Kidney (tissue), 14 donors: ENCODE results near the gene UVSSA. TPM values are rescaled to one million over a fixed set of nuclear protein-coding genes. Genes with fewer than 3 reads are reported as not detected.

Experiments
- DNase-seq, 5 donors: peaks; one replicate each; pipeline ENCODE4 v3.0.0-alpha.2; 2013 to 2020
- FAIRE-seq: peaks from 2 replicates; lab custom pipeline; 2012; peaks lifted over from hg19 to GRCh38; lab: Jason Lieb, UNC
- H3K27ac ChIP-seq, 2 donors: one replicate each; pipeline ENCODE4 v1.7.0; 2013; ENCODE audit warnings: low read depth in 2 of 2, low read length in 2 of 2, inconsistent platforms in 1 of 2
- H3K27me3 ChIP-seq: one replicate; pipeline ENCODE4 v1.7.1; 2013; ENCODE audit warnings: low read length, inconsistent platforms; ENCODE audit not compliant: control insufficient read depth, insufficient read depth
- H3K36me3 ChIP-seq, 3 donors: one replicate each; pipeline versions ENCODE4 v1.7.0 to v1.7.1; 2013; ENCODE audit warnings: low read length in 3 of 3, control low read depth in 1 of 3, inconsistent platforms in 1 of 3; ENCODE audit not compliant: insufficient read depth in 3 of 3, control insufficient read depth in 2 of 3
- H3K4me1 ChIP-seq, 3 donors: one replicate each; pipeline versions ENCODE4 v1.7.0 to v1.7.1; 2013; ENCODE audit warnings: low read length in 3 of 3, inconsistent platforms in 1 of 3, low read depth in 1 of 3; ENCODE audit not compliant: control insufficient read depth in 2 of 3, insufficient read depth in 2 of 3
- H3K4me3 ChIP-seq, 3 donors: one replicate each; pipeline versions ENCODE4 v1.7.0 to v1.8.1; 2013; ENCODE audit warnings: low read length in 3 of 3, control low read depth in 1 of 3, inconsistent platforms in 1 of 3
- H3K9ac ChIP-seq, 3 donors: one replicate each; pipeline versions ENCODE4 v1.7.0 to v1.7.1; 2013; ENCODE audit warnings: low read length in 3 of 3, control low read depth in 1 of 3, inconsistent platforms in 1 of 3
- H3K9me3 ChIP-seq, 3 donors: one replicate each; pipeline versions ENCODE4 v1.7.0 to v1.7.1; 2013; ENCODE audit warnings: low read length in 3 of 3, control low read depth in 1 of 3, inconsistent platforms in 1 of 3; ENCODE audit not compliant: control insufficient read depth in 2 of 3, insufficient read depth in 1 of 3
- intact Hi-C: fragments of 100-400 bp; cut with DNase I; formaldehyde crosslinking; loops from one replicate; pipeline ENCODE4 v1.11.1; 2022
- polyA plus RNA-seq: library from polyadenylated mRNA; stranded (reverse); fragments of 350-450 nt; fragmentation: Illumina TruSeq; extraction: RNeasy Lipid Tissue Mini Kit (QIAGEN cat#74804); gene quantifications from one replicate; pipeline ENCODE4 v1.2.3, GENCODE V29; 2014; ENCODE audit warnings: low read depth, low replicate concordance; ENCODE audit not compliant: insufficient read depth
- total RNA-seq: library from RNA; stranded (reverse); fragmentation: NEBNext Ultra II Directional; extraction: Animal tissue kit (Norgen Biotek cat#: 25700); gene quantifications from one replicate; pipeline ENCODE4 v1.2.1, GENCODE V29; 2021
- TF ChIP-seq, protein P1 (sequence below): IDR thresholded peaks from 3 replicates; pipeline ENCODE4 v1.5.1; 2012; ENCODE audit warnings: mild to moderate bottlenecking, moderate library complexity, borderline replicate concordance; ENCODE audit not compliant: insufficient read depth; ENCODE audit errors: extremely low read depth
- donor health status: control.
- donor health status: control.
- donor health status: control.
- donor health status: control.
- donor health status: control.
- donor health status: DM: yes; HTN: yes; CAD: no.
- donor health status: Normal renal cell carcinoma (clear cell type).

The UVSSA gene
- total and polyA plus RNA-seq, 2 donors from 2014 or later: 5.2 to 32.5 TPM

DNA sequence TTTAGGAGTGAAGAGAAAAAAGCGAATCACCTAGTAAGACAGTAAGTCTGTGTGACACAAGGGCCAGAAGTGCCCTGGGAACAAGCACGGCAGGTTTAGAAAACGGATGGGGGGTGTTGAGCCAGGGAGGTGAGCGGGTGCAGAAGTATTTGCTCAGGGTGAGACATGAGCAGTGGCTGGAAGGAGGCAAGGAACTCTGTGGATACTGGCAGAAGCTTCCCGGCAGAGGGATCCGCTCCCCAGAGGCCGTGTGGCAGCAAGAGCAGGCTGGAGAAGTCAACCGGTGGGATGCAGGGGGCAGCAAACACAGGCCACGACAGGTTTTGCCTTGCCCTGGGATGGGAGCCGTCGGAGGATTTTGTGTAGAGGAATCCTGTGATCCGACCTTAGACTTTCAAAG is 2.3 kb upstream of the UVSSA start:
- H3K36me3 ChIP-seq: peaks cover 2 to 12% (median 4%) of the 10 kb centered on the region in 3 donors
- H3K27me3 ChIP-seq: no peaks in the 10 kb centered on the region
- peaks cover 2 to 15% (median 11%) of the 10 kb centered on the region in 3 donors for H3K4me1 ChIP-seq
- FAIRE-seq: no peak
- TF ChIP-seq, protein P1, sequence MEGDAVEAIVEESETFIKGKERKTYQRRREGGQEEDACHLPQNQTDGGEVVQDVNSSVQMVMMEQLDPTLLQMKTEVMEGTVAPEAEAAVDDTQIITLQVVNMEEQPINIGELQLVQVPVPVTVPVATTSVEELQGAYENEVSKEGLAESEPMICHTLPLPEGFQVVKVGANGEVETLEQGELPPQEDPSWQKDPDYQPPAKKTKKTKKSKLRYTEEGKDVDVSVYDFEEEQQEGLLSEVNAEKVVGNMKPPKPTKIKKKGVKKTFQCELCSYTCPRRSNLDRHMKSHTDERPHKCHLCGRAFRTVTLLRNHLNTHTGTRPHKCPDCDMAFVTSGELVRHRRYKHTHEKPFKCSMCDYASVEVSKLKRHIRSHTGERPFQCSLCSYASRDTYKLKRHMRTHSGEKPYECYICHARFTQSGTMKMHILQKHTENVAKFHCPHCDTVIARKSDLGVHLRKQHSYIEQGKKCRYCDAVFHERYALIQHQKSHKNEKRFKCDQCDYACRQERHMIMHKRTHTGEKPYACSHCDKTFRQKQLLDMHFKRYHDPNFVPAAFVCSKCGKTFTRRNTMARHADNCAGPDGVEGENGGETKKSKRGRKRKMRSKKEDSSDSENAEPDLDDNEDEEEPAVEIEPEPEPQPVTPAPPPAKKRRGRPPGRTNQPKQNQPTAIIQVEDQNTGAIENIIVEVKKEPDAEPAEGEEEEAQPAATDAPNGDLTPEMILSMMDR: no peak
- intact Hi-C loops: no loop called here
- DNase-seq: peak in 2 of 5 donors; percentile 47 to 53
- no peak overlapping the region for H3K9ac ChIP-seq
- H3K27ac ChIP-seq: no peak overlapping the region
- H3K9me3 ChIP-seq: no peaks in the 10 kb centered on the region
- H3K4me3 ChIP-seq: no peak overlapping the region

GRCh38 chr4:1345903-1346780 is 866 bp upstream of the UVSSA start:
- DNase-seq: peak; percentile 88 to 92 (median 91)
- intact Hi-C loops: no loop called here

DNA sequence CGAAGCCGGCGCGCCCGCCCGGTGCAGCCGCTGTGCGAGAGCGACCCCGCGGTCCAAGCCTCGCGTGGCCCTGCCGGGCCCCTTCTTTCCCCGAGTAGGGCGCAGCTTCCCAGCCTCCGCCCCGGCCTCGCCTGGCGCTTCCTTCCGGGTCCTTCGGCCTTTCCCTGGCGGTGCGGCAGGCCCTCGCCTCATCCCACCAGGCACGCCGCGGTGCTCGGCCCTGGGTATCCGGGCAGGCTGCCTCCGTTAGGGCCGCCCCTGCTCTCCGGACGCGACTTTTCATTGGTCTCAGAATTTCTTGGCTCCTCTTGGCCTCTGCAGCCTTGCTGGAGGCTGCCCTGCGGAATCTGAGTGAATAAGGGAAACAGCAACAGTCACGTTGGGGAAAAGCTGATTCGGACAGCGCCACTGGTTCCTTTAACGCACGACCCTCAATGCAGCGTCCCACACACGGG is 429 bp downstream of the UVSSA start:
- peak overlapping the region; percentile 81 to 95 for H3K27ac ChIP-seq
- peak overlapping the region; percentile 3 to 77 (median 76) for H3K9ac ChIP-seq
- FAIRE-seq (no peak), DNase-seq (peak in 4 of 5 donors; percentile 78 to 94 (median 88))
- no peaks in the 10 kb centered on the region for H3K9me3 ChIP-seq
- TF ChIP-seq, protein P1: no peak
- peaks cover 2 to 21% (median 11%) of the 10 kb centered on the region in 3 donors for H3K4me1 ChIP-seq
- intact Hi-C loops: no loop called here
- peaks cover 0 to 6% (median 3%) of the 10 kb centered on the region in 3 donors for H3K36me3 ChIP-seq
- no peaks in the 10 kb centered on the region for H3K27me3 ChIP-seq
- H3K4me3 ChIP-seq: peak overlapping the region; percentile 22 to 83 (median 82)

More at GRCh38 chr4:1345903-1346780, 866 bp upstream of the UVSSA start:
- TF ChIP-seq, protein P1: no peak
- FAIRE-seq: no peak
- peak overlapping the region; percentile 51 to 81 for H3K27ac ChIP-seq
- H3K9me3 ChIP-seq: no peaks in the 10 kb centered on the region
- peaks cover 0 to 7% (median 3%) of the 10 kb centered on the region in 3 donors for H3K36me3 ChIP-seq
- no peaks in the 10 kb centered on the region for H3K27me3 ChIP-seq
- peaks cover 2 to 15% (median 11%) of the 10 kb centered on the region in 3 donors for H3K4me1 ChIP-seq
- peak overlapping the region; percentile 18 to 58 (median 29) for H3K9ac ChIP-seq
- H3K4me3 ChIP-seq: peak overlapping the region; percentile 29 to 72 (median 64)
